Panc1 (cell line): ENCODE data around the gene NT5M. TPM values are rescaled to one million over a fixed set of nuclear protein-coding genes. Genes with fewer than 3 reads are reported as not detected.

Source experiments
- ATAC-seq: fragments of 200-7000 bp; cut with Tn5 transposase; 2 replicates; pipeline ENCODE4 v1.9.1; 2020; ENCODE audit warnings: mild to moderate bottlenecking, moderate library complexity
- BruUV-seq: library from RNA; stranded (reverse); fragments of 400-500 nt; replicated peaks from 2 replicates; lab custom pipeline; 2021; lab: Mats Ljungman, UMichigan
- CTCF ChIA-PET: fragments of 300-600 bp; sonication (Branson Sonifier 250); formaldehyde crosslinking; loops from one replicate; lab custom pipeline; 2022; ENCODE audit warnings: antibody characterized with exemption; lab: Charles Lee
- POLR2A ChIA-PET: fragments of 300-600 bp; sonication (Branson Sonifier 250); formaldehyde crosslinking; loops from one replicate; lab custom pipeline; 2022; ENCODE audit warnings: antibody characterized with exemption; lab: Charles Lee
- DNase-seq: peaks from one replicate; pipeline ENCODE4 v3.0.0-alpha.2; 2010; ENCODE audit warnings: low read depth, low spot score
- H3K27ac ChIP-seq: 2 replicates; pipeline ENCODE4 v1.5.1; 2011; ENCODE audit warnings: mild to moderate bottlenecking, low read length, inconsistent platforms
- H3K27me3 ChIP-seq: fragments of 200-500 bp; sonication (Bioruptor generic); 2 replicates; pipeline ENCODE4 v1.6.0; 2014; ENCODE audit warnings: low read length, inconsistent platforms; ENCODE audit not compliant: control insufficient read depth, insufficient read depth
- H3K36me3 ChIP-seq: fragments of 200-500 bp; sonication (Bioruptor generic); 2 replicates; pipeline ENCODE4 v1.5.1; 2014; ENCODE audit warnings: inconsistent platforms, mild to moderate bottlenecking, low read length, moderate library complexity; ENCODE audit not compliant: control insufficient read depth, insufficient read depth
- H3K4me1 ChIP-seq: 2 replicates; pipeline ENCODE4 v1.5.1; 2011; ENCODE audit warnings: inconsistent platforms, mild to moderate bottlenecking, low read length, moderate library complexity; ENCODE audit not compliant: control insufficient read depth, insufficient read depth
- H3K4me3 ChIP-seq, 2 experiments: 2 replicates each; pipeline ENCODE4 v1.5.1; 2011 to 2012; ENCODE audit warnings: low read depth in 2 of 2, low read length in 2 of 2, mild to moderate bottlenecking in 2 of 2, inconsistent platforms in 1 of 2, moderate library complexity in 1 of 2
- H3K9me3 ChIP-seq: fragments of 200-500 bp; sonication (Bioruptor generic); 2 replicates; pipeline ENCODE4 v1.5.1; 2014; ENCODE audit warnings: low read depth, mild to moderate bottlenecking, inconsistent platforms, low read length, moderate library complexity; ENCODE audit not compliant: control insufficient read depth, insufficient read depth
- CTCF ChIP-seq: fragments of 450-650 bp; IDR thresholded peaks from 2 replicates; pipeline ENCODE4 v1.5.1; 2017; ENCODE audit warnings: mild to moderate bottlenecking
- POLR2AphosphoS5 ChIP-seq: IDR thresholded peaks from 2 replicates; pipeline ENCODE4 v1.6.1; 2012; ENCODE audit warnings: mild to moderate bottlenecking, low read depth, low read length, moderate library complexity
- REST ChIP-seq, 2 experiments: IDR thresholded peaks; 2 replicates each; pipeline ENCODE4 v1.6.1; 2011 to 2012; ENCODE audit warnings: low read depth in 2 of 2, control low read depth in 1 of 2, low read length in 1 of 2, mild to moderate bottlenecking in 1 of 2, moderate library complexity in 1 of 2; ENCODE audit not compliant: insufficient read depth in 1 of 2
- SIN3A ChIP-seq: IDR thresholded peaks from 2 replicates; pipeline ENCODE4 v1.6.1; 2012; ENCODE audit warnings: low read depth, mild to moderate bottlenecking, low read length, moderate library complexity, borderline replicate concordance; ENCODE audit not compliant: insufficient read depth
- TCF7L2 ChIP-seq: IDR thresholded peaks from 2 replicates; pipeline ENCODE4 v1.6.1; 2011; ENCODE audit warnings: mild to moderate bottlenecking, low read depth, low read length, inconsistent platforms
- in situ Hi-C: cut with HindIII; loops from 2 replicates; pipeline ENCODE4 v1.10.0; 2016; ENCODE audit warnings: low sequenced_read_pairs, low pct_unique_long_range_greater_than_20kb
- intact Hi-C: fragments of 100-400 bp; cut with micrococcal nuclease; formaldehyde crosslinking; loops from one replicate; pipeline ENCODE4 v1.10.0; 2022; ENCODE audit not compliant: unreplicated experiment
- total RNA-seq: library from RNA; stranded (reverse); gene quantifications from one replicate; pipeline ENCODE4 v1.2.1, GENCODE V29; 2021; ENCODE audit not compliant: unreplicated experiment

Gene NT5M
- total RNA-seq, 1 experiment from 2014 or later = 3.1 TPM

DNA sequence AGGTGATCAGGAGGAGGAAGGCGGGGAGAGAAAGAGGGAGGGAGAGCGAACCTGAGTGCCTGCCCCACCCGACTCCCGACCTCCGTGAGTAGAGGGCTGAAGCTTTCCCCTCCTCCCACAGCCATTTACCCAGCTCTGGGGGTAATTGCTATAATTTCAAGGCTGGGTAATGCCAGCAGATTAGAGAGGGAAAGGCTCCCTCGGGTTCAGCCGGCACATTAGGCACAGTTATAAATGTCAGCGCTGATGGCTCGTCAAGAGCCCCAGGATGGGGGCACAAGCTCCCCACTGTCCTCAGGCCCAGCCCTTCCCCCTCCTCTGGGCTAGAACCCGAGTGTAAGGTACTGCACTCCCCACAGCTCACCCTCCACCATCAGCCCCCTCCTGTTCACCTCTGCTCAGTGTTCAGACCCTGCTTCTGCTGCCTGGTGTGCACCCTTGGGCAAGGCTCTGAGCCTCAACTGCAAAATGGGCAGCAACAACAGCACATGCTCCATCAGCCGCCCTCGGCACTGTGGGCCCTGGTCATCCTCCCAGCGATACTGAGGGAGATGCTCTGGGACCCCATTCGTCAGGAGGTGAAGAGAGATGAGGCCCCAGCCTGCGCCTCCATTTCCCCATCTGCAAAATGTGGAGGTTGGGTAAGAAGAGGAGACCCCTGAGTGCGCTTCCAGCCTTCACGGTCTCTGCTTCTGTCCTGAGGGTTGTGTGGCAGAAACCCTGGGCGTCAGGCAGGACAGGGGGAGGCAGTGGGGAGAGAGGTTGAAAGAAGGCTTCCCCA, 77.2 kb downstream of the NT5M start:
- ATAC-seq (no peak), DNase-seq (no peak)
- no peaks in the 10 kb centered on the region for H3K4me1 ChIP-seq
- no peak overlapping the region for H3K4me3 ChIP-seq
- in situ Hi-C loops = no loop called here
- no TSS peak for BruUV-seq
- H3K36me3 ChIP-seq = no peaks in the 10 kb centered on the region
- ChIA-PET CTCF (no interaction called here), POLR2A (no interaction called here)
- intact Hi-C loops = no loop called here
- no peak for TF ChIP-seq CTCF
- TF ChIP-seq REST (IDR thresholded peaks at IDR 0.05; ENCODE audit: insufficient read depth in 1 of 2, low read depth in 2 of 2, low read length in 1 of 2) = no peak
- TF ChIP-seq SIN3A = no peak
- TF ChIP-seq POLR2AphosphoS5 = no peak
- TF ChIP-seq TCF7L2 = no peak
- no peaks in the 10 kb centered on the region for H3K9me3 ChIP-seq
- H3K27ac ChIP-seq = no peak overlapping the region
- no peaks in the 10 kb centered on the region for H3K27me3 ChIP-seq

DNA sequence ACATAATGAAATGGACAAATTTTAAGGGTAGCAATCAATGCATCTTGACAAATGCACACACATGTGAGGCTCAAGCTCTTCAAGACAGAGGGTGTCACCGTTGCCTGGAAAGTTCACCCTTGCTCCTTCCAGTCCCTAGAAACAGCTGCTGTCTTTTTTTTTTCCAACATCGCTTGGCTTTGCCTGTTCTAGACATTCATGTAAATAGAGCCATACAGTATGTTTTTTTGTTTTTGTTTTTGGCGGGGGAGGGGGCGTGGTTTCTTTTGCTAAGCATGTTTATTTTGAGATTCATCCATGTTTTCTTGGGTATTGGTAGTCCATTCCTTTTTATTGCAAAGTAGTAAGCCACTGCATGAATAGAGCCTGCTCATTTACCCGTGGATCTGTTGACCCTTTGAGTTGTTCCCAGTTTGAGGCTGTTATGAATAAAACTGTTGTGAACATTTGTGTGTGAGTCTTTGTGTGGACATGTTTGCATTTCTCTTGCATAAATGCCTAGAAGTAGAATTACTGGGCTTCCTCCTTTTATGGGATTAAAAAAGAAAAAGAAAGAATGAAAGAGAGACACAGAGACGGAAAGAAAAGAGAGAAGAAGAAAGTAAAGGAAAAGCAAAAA, 78.4 kb downstream of the NT5M start:
- no peaks in the 10 kb centered on the region for H3K36me3 ChIP-seq
- in situ Hi-C loops (no loop called here), intact Hi-C loops (no loop called here)
- H3K4me1 ChIP-seq = no peaks in the 10 kb centered on the region
- ChIA-PET CTCF (interaction anchor here (0.6 kb wide), 2 partner anchors 221 to 260 kb away, joined by 3 read pairs; no protein-coding TSS in a partner anchor), POLR2A (no interaction called here)
- no peaks in the 10 kb centered on the region for H3K9me3 ChIP-seq
- no TSS peak for BruUV-seq
- H3K27ac ChIP-seq = no peak overlapping the region
- ATAC-seq = no peak
- no peaks in the 10 kb centered on the region for H3K27me3 ChIP-seq
- TF ChIP-seq SIN3A (no peak), TCF7L2 (no peak), CTCF (no peak), REST (IDR thresholded peaks at IDR 0.05; ENCODE audit: insufficient read depth in 1 of 2, low read depth in 2 of 2, low read length in 1 of 2) (no peak), POLR2AphosphoS5 (no peak)
- DNase-seq = no peak
- H3K4me3 ChIP-seq = no peak overlapping the region
